Endothelial cell (in vitro differentiated cells): Measurements from ENCODE around the gene CD300C. TPM values are rescaled to one million over a fixed set of nuclear protein-coding genes. Genes with fewer than 3 reads are reported as not detected.

Source experiments
- DNase-seq: peaks from one replicate; pipeline ENCODE4 v3.0.0; 2021; ENCODE audit warnings: low spot score
- H3K27ac Mint-ChIP-seq: one replicate; pipeline ENCODE4 v1.8.0; 2021; ENCODE audit warnings: mixed read lengths, inconsistent platforms; ENCODE audit not compliant: unreplicated experiment
- H3K27me3 Mint-ChIP-seq: one replicate; pipeline ENCODE4 v1.8.0; 2021; ENCODE audit warnings: mild to moderate bottlenecking, moderate library complexity, mixed read lengths, inconsistent platforms; ENCODE audit not compliant: unreplicated experiment
- H3K36me3 Mint-ChIP-seq: one replicate; pipeline ENCODE4 v1.8.0; 2021; ENCODE audit warnings: mild to moderate bottlenecking, low read depth, mixed read lengths, inconsistent platforms; ENCODE audit not compliant: unreplicated experiment
- H3K4me1 Mint-ChIP-seq: one replicate; pipeline ENCODE4 v1.8.0; 2021; ENCODE audit warnings: mild to moderate bottlenecking, mixed read lengths, inconsistent platforms; ENCODE audit not compliant: unreplicated experiment
- H3K4me3 Mint-ChIP-seq: one replicate; pipeline ENCODE4 v1.8.0; 2021; ENCODE audit warnings: mild to moderate bottlenecking, mixed read lengths, inconsistent platforms; ENCODE audit not compliant: unreplicated experiment
- H3K9me3 Mint-ChIP-seq: one replicate; pipeline ENCODE4 v1.8.0; 2021; ENCODE audit warnings: mixed read lengths, inconsistent platforms; ENCODE audit not compliant: unreplicated experiment
- CTCF ChIP-seq: fragments of 200-600 bp; sonication (generic); IDR thresholded peaks from one replicate; pipeline ENCODE4 v1.5.0; 2021; ENCODE audit warnings: antibody characterized with exemption; ENCODE audit not compliant: unreplicated experiment
- total RNA-seq: library from RNA; stranded (reverse); fragmentation: NEBNext Ultra II Directional; extraction: Animal tissue kit (Norgen Biotek cat#: 25700); gene quantifications from one replicate; pipeline ENCODE4 v1.2.1, GENCODE V29; 2021; ENCODE audit not compliant: unreplicated experiment

Gene CD300C
- total RNA-seq, 1 donor from 2014 or later, result not detected

DNA sequence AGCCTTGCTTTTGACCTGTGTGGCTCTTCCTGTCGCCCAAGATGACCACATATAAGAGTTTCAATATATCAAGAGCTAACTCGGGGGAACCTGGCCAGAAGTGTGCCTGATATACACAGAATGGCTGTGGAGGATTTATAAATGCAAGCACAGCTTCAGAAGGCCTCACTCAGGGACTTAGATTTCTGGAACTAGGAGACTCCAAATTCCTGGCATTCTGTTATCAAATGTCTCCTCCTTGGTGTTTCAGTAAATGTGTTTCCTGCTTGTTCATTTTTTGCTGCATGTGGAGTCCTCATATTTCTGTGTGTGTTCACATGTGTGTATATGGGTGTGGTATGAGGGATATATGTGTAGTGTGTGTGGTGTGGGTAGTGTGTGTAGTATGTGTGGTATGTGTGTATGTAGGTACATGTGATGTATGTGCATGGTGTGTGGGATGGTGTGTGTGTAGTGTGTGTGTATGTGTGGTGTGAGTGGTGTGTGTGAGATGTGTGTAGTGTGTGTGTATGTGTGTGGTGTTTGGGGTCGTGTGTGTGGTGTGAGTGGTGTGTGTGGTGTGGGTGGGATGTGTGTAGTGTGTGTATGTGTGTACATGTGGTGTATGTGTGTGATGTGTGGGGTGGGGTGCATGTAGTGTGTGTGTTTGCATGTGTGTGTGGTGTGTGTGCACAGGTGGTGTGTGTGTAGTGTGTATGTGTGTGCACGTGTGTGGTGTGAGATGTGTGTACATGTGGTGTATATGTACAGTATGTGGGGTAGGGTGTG is 22.4 kb upstream of the CD300C start:
- peaks cover 3% of the 10 kb centered on the region for H3K4me1 Mint-ChIP-seq
- H3K9me3 Mint-ChIP-seq, result no peaks in the 10 kb centered on the region
- H3K36me3 Mint-ChIP-seq, result peaks cover 7% of the 10 kb centered on the region
- peaks cover 8% of the 10 kb centered on the region for H3K27me3 Mint-ChIP-seq
- peak overlapping the region; percentile 17 for H3K4me3 Mint-ChIP-seq
- TF ChIP-seq CTCF, result no peak
- DNase-seq, result no peak
- H3K27ac Mint-ChIP-seq, result peak overlapping the region; percentile 43

GRCh38 chr17:74567397-74567796 is 21.5 kb upstream of the CD300C start, which contains the start of gene CD300H:
CD300H (minus strand) TSS chr17:74567509.
- Mint-ChIP-seq H3K4me3 (peak within 1 kb of the TSS; percentile 17), H3K27ac (peak within 1 kb of the TSS; percentile 43), H3K36me3 (peaks cover 7% of the 10 kb centered on the region), H3K4me1 (peaks cover 3% of the 10 kb centered on the region), H3K27me3 (peaks cover 8% of the 10 kb centered on the region), H3K9me3 (no peaks in the 10 kb centered on the region)
- no peak for TF ChIP-seq CTCF
- no peak for DNase-seq

DNA sequence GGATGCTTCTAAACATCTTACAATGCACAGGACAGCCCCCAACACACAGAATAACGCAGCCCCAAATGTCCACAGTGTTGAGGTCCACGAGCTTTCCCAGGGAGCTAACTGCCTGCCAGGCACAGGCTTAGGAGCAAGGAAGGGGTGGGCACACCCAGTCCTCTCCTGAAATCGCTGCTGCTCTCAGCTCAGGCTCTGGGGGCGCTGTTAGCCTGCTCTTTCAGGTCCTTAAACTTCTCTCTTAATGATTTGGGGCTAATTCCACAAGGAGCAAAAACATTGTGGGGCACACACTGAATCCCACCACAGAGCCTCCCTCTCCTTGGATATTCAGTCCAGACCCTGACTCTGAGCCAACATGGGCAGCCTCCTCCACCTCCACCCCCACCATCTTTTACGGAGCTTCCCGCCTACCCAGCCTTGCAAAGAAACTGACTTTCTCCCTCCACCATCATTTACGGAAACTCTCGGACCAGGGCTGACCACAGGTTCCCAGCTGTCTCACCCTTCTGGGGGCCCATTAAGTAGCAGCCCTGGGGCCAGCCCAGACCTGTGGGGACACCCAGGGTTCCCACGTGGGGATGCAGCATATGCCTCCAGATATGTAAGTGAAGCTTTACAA is 20.3 kb upstream of the CD300C start:
- peaks cover 11% of the 10 kb centered on the region for H3K27me3 Mint-ChIP-seq
- H3K4me3 Mint-ChIP-seq, result no peak overlapping the region

GRCh38 chr17:74565126-74565525 is 19.2 kb upstream of the CD300C start:
- no peaks in the 10 kb centered on the region for H3K9me3 Mint-ChIP-seq
- peaks cover 7% of the 10 kb centered on the region for H3K36me3 Mint-ChIP-seq
- H3K4me3 Mint-ChIP-seq, result no peak overlapping the region
- no peak for DNase-seq
- no peak for TF ChIP-seq CTCF
- peaks cover 3% of the 10 kb centered on the region for H3K4me1 Mint-ChIP-seq
- H3K27me3 Mint-ChIP-seq, result peaks cover 13% of the 10 kb centered on the region
- H3K27ac Mint-ChIP-seq, result no peak overlapping the region

More for the DNA sequence above, 20.3 kb upstream of the CD300C start:
- H3K27ac Mint-ChIP-seq, result no peak overlapping the region
- H3K36me3 Mint-ChIP-seq, result peaks cover 7% of the 10 kb centered on the region
- DNase-seq, result peak; percentile 59
- H3K9me3 Mint-ChIP-seq, result no peaks in the 10 kb centered on the region
- peak; percentile 54 for TF ChIP-seq CTCF
- peaks cover 3% of the 10 kb centered on the region for H3K4me1 Mint-ChIP-seq

- DNase-seq, result no peak
- H3K4me1 Mint-ChIP-seq, result peaks cover 3% of the 10 kb centered on the region
- peaks cover 16% of the 10 kb centered on the region for H3K36me3 Mint-ChIP-seq
- no peak overlapping the region for H3K4me3 Mint-ChIP-seq
- H3K27ac Mint-ChIP-seq, result peak overlapping the region; percentile 16
- H3K9me3 Mint-ChIP-seq, result peaks cover 5% of the 10 kb centered on the region
- peaks cover 12% of the 10 kb centered on the region for H3K27me3 Mint-ChIP-seq
- TF ChIP-seq CTCF, result no peak
These were observed 17.4 kb upstream of the CD300C start for GRCh38 chr17:74563358-74563757.
